K562 (cell line): ENCODE results near the gene DCUN1D3. TPM values are rescaled to one million over a fixed set of nuclear protein-coding genes. Genes with fewer than 3 reads are reported as not detected.

Experiments
- ARID1B ChIP-seq: fragments of 450-650 bp; IDR thresholded peaks from 2 replicates; pipeline ENCODE4 v1.6.1; 2016; ENCODE audit warnings: antibody characterized with exemption, mild to moderate bottlenecking, inconsistent platforms
- ARNT ChIP-seq, 2 experiments: fragments of 450-650 bp; IDR thresholded peaks; 2 replicates each; pipeline ENCODE4 v1.6.1; 2016; ENCODE audit warnings: mild to moderate bottlenecking in 1 of 2
- DACH1 ChIP-seq: fragments of 450-650 bp; IDR thresholded peaks from 2 replicates; pipeline ENCODE4 v1.6.1; 2018; ENCODE audit not compliant: partially characterized antibody
- ETV6 ChIP-seq, 3 experiments: fragments of 150-350 bp in 1 of 3; sonication (generic) in 1 of 3; formaldehyde crosslinking in 1 of 3; IDR thresholded peaks; 2 replicates each; pipeline versions ENCODE4 v1.6.1 to v1.8.0; 2014 to 2022; ENCODE audit warnings: borderline replicate concordance in 2 of 3, low read depth in 2 of 3, antibody characterized with exemption in 1 of 3, low read length in 1 of 3, mild to moderate bottlenecking in 1 of 3, missing genetic modification reagents in 1 of 3
- HDAC8 ChIP-seq: fragments of 450-650 bp; IDR thresholded peaks from 2 replicates; pipeline ENCODE4 v1.6.1; 2016; ENCODE audit warnings: mild to moderate bottlenecking, missing genetic modification characterization, moderate library complexity, missing compliant biosample characterization
- POLR3G ChIP-seq: IDR thresholded peaks from 2 replicates; pipeline ENCODE4 v1.6.1; 2011; ENCODE audit not compliant: insufficient read length, insufficient replicate concordance; ENCODE audit errors: extremely low read depth
- SIX5 ChIP-seq, 2 experiments: IDR thresholded peaks; 2 replicates each; pipeline ENCODE4 v1.6.1; 2011; ENCODE audit warnings: low read length in 2 of 2, borderline replicate concordance in 1 of 2, low read depth in 1 of 2, mild to moderate bottlenecking in 1 of 2, moderate library complexity in 1 of 2; ENCODE audit not compliant: insufficient read depth in 1 of 2
- SMAD4 ChIP-seq: fragments of 250-450 bp; sonication (Bioruptor Pico); conservative IDR thresholded peaks from 2 replicates; pipeline ENCODE4 v1.8.0; 2021; ENCODE audit warnings: inconsistent platforms, mild to moderate bottlenecking, moderate library complexity
- TSC22D4 ChIP-seq: fragments of 450-650 bp; IDR thresholded peaks from 2 replicates; pipeline ENCODE4 v1.6.1; 2016; ENCODE audit warnings: missing genetic modification characterization, missing biosample characterization, control low read depth
- YY1 ChIP-seq, 3 experiments: IDR thresholded peaks; 2 replicates each; pipeline ENCODE4 v1.6.1; 2011; ENCODE audit warnings: low read length in 2 of 3, mild to moderate bottlenecking in 2 of 3, moderate library complexity in 2 of 3, borderline replicate concordance in 1 of 3, control low read depth in 1 of 3, low read depth in 1 of 3; ENCODE audit not compliant: insufficient read depth in 3 of 3, insufficient replicate concordance in 2 of 3, control insufficient read depth in 1 of 3, insufficient read length in 1 of 3; ENCODE audit errors: extremely low read depth in 1 of 3
- ZC3H8 ChIP-seq: fragments of 450-650 bp; IDR thresholded peaks from 2 replicates; pipeline ENCODE4 v1.6.1; 2017
- ZNF780A ChIP-seq: fragments of 250-450 bp; sonication (Bioruptor Pico); IDR thresholded peaks from 2 replicates; pipeline ENCODE4 v1.5.0; 2021; ENCODE audit warnings: mild to moderate bottlenecking
- polyA plus RNA-seq, 8 experiments: library from polyadenylated mRNA; depleted of rRNA in 4 of 8; stranded (reverse) in 5 of 8; unstranded in 3 of 8; fragments of >200 nt; fragmentation: Nextera tagmentation in 2 of 8; fragmentation: Illumina TruSeq in 1 of 8; extraction: Ambion mirVana in 2 of 8; extraction: Trizol in 1 of 8; gene quantifications; 2 replicates each; pipeline versions ENCODE4 v1.2.1 to v1.2.3, GENCODE V29; 2011 to 2014; ENCODE audit warnings: inconsistent platforms in 1 of 8, missing spikeins in 1 of 8
- total RNA-seq, 7 experiments: library from RNA; depleted of rRNA in 6 of 7; stranded (reverse); fragments of >200 nt in 6 of 7; fragmentation: Illumina TruSeq in 2 of 7; extraction: Trizol in 2 of 7; gene quantifications; 2 replicates each; pipeline versions ENCODE4 v1.2.1 to v1.2.3, GENCODE V29; 2011 to 2021; ENCODE audit warnings: low replicate concordance in 1 of 7
- TF ChIP-seq, protein P1 (sequence below): sonication (generic); formaldehyde crosslinking; IDR thresholded peaks from 2 replicates; pipeline ENCODE4 v1.8.1; 2022; ENCODE audit warnings: missing genetic modification reagents
- TF ChIP-seq, protein P2 (sequence below): fragments of 250-450 bp; sonication (Bioruptor Pico); IDR thresholded peaks from 2 replicates; pipeline ENCODE4 v1.4.0; 2020
- TF ChIP-seq, protein P3 (sequence below), 2 experiments: fragments of 200-800 bp in 1 of 2; sonication (Bioruptor generic) in 1 of 2; sonication (generic) in 1 of 2; formaldehyde crosslinking in 1 of 2; IDR thresholded peaks in 1 of 2; conservative IDR thresholded peaks in 1 of 2; 2 replicates each; pipeline versions ENCODE4 v1.5.0 to v1.6.1; 2016 to 2020; ENCODE audit warnings: missing compliant biosample characterization in 1 of 2, missing genetic modification characterization in 1 of 2, missing genetic modification reagents in 1 of 2
- TF ChIP-seq, protein P4 (sequence below), 2 experiments: fragments of 450-650 bp in 1 of 2; sonication (generic) in 1 of 2; formaldehyde crosslinking in 1 of 2; IDR thresholded peaks in 1 of 2; conservative IDR thresholded peaks in 1 of 2; 2 replicates each; pipeline versions ENCODE4 v1.6.1 to v1.8.1; 2016 to 2023; ENCODE audit warnings: mild to moderate bottlenecking in 2 of 2, moderate library complexity in 2 of 2, inconsistent platforms in 1 of 2, missing genetic modification reagents in 1 of 2

Gene DCUN1D3
- total and polyA plus RNA-seq, 9 of the 15 experiments (the other 6 are each of a cell fraction or from before 2014, with no cell fraction given), result 1.0 to 4.7 (median 2.2) TPM

DNA sequence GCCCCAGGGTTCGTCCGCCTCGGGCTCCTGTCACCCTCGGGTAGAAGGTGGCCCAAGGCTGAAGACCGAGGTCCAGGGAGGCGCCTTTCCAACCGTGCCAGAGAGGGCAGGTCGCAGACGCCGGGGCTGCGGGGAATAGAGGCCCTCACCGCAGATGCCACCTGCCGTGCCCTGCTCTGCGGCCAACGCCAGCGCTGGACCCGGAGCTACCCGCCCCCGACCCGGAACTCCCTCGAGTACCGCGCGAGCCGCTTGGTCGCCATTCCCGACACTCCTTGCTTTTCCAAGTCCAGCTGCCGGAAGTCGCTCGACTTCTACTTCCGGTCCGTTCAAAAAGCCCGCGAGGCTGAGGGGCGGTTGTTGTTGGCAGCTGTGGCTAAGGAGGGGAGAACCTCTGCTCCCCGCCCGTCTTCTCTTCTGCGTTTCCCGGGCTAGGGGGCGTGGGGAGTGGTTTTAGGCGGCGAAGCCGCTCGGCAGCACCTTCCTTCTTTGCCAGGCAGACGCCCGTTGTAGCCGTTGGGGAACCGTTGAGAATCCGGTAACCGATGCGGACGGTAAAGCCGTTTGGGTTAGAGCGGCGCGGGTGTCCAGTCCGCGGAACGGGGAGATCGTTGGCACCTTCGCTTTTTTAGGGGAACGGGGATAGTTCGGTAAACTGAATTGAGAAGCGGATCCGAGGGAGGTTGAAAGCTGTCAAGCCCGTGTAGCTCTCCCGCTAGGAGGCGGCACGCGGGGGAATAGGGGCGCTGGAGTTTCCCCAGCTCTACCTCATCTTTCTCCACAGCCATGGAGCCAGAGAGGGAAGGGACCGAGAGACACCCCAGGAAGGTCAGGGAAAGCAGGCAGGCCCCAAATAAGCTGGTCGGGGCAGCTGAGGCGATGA, 93.7 kb downstream of the DCUN1D3 start, which contains the start of the genes ERI2 and REXO5 (continued):
- TF ChIP-seq ETV6 (IDR thresholded peaks at IDR 0.05; ENCODE audit: borderline replicate concordance in 1 of 2, low read depth in 2 of 2, low read length in 1 of 2), result peak in 1 of 2 experiments; percentile 57; a peak in 1 of 4 replicates
- TF ChIP-seq ETV6 (CRISPR knock-in tag; IDR thresholded peaks at IDR 0.05; ENCODE audit: borderline replicate concordance), result no peak
- TF ChIP-seq ZNF780A (CRISPR knock-in tag), result no peak
- TF ChIP-seq TSC22D4 (tag), result no peak
- no peak for TF ChIP-seq SIX5 (IDR thresholded peaks at IDR 0.05; ENCODE audit: borderline replicate concordance in 1 of 2, insufficient read depth in 1 of 2, low read depth in 1 of 2, low read length in 2 of 2)
- TF ChIP-seq POLR3G, result no peak
- peak; percentile 45 to 91 (median 83) for TF ChIP-seq YY1 (IDR thresholded peaks at IDR 0.05; ENCODE audit: borderline replicate concordance in 1 of 3, control insufficient read depth in 1 of 3, extremely low read depth in 1 of 3, insufficient read depth in 3 of 3, insufficient read length in 1 of 3, insufficient replicate concordance in 2 of 3, low read depth in 1 of 3, low read length in 2 of 3)
- peak; percentile 96 for TF ChIP-seq DACH1
- TF ChIP-seq ARID1B, result peak; percentile 57; the same call in 1 of the 2 replicates
- TF ChIP-seq, protein P1, sequence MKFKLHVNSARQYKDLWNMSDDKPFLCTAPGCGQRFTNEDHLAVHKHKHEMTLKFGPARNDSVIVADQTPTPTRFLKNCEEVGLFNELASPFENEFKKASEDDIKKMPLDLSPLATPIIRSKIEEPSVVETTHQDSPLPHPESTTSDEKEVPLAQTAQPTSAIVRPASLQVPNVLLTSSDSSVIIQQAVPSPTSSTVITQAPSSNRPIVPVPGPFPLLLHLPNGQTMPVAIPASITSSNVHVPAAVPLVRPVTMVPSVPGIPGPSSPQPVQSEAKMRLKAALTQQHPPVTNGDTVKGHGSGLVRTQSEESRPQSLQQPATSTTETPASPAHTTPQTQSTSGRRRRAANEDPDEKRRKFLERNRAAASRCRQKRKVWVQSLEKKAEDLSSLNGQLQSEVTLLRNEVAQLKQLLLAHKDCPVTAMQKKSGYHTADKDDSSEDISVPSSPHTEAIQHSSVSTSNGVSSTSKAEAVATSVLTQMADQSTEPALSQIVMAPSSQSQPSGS (CRISPR knock-in tag), result no peak
- no peak; the same call in 1 of the 2 replicates for TF ChIP-seq HDAC8 (tag)
- TF ChIP-seq ZC3H8, result no peak
- TF ChIP-seq, protein P2, sequence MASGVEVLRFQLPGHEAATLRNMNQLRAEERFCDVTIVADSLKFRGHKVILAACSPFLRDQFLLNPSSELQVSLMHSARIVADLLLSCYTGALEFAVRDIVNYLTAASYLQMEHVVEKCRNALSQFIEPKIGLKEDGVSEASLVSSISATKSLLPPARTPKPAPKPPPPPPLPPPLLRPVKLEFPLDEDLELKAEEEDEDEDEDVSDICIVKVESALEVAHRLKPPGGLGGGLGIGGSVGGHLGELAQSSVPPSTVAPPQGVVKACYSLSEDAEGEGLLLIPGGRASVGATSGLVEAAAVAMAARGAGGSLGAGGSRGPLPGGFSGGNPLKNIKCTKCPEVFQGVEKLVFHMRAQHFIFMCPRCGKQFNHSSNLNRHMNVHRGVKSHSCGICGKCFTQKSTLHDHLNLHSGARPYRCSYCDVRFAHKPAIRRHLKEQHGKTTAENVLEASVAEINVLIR (CRISPR knock-in tag), result no peak
- peak; percentile 35 to 41; a peak in 1 of 4 replicates for TF ChIP-seq ARNT (IDR thresholded peaks at IDR 0.05)
- TF ChIP-seq, protein P3, sequence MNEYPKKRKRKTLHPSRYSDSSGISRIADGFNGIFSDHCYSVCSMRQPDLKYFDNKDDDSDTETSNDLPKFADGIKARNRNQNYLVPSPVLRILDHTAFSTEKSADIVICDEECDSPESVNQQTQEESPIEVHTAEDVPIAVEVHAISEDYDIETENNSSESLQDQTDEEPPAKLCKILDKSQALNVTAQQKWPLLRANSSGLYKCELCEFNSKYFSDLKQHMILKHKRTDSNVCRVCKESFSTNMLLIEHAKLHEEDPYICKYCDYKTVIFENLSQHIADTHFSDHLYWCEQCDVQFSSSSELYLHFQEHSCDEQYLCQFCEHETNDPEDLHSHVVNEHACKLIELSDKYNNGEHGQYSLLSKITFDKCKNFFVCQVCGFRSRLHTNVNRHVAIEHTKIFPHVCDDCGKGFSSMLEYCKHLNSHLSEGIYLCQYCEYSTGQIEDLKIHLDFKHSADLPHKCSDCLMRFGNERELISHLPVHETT (CRISPR knock-in tag; conservative IDR thresholded peaks at IDR 0.05 in 1 of 2, IDR thresholded peaks at IDR 0.05 in 1 of 2), result peak in 1 of 2 experiments; percentile 93; a peak in 2 of 4 replicates
- TF ChIP-seq, protein P4, sequence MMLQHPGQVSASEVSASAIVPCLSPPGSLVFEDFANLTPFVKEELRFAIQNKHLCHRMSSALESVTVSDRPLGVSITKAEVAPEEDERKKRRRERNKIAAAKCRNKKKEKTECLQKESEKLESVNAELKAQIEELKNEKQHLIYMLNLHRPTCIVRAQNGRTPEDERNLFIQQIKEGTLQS (IDR thresholded peaks at IDR 0.05), result no peak
- TF ChIP-seq, protein P4 (CRISPR knock-in tag; conservative IDR thresholded peaks at IDR 0.05), result peak; percentile 29; the same call in 1 of the 2 replicates
- TF ChIP-seq SMAD4 (CRISPR knock-in tag), result peak; percentile 74
